Stomach (tissue), 4 donors: ENCODE results near the gene SVIL.

Experiments used
- EP300 ChIP-seq: sonication (generic); formaldehyde crosslinking; IDR thresholded peaks from one replicate; pipeline ENCODE4 v1.6.1; 2017; ENCODE audit warnings: antibody characterized with exemption
- POLR2A ChIP-seq, 4 donors: fragments of 450-650 bp; IDR thresholded peaks; one replicate each; pipeline ENCODE4 v1.6.1; 2016; ENCODE audit warnings: antibody characterized with exemption in 4 of 4, control low read depth in 2 of 4, mild to moderate bottlenecking in 1 of 4, moderate library complexity in 1 of 4

- no peak for TF ChIP-seq POLR2A (IDR thresholded peaks at IDR 0.05)
- no peak for TF ChIP-seq EP300
These were observed 198.8 kb downstream of the SVIL start for GRCh38 chr10:29435809-29436501.
